Measurements from ENCODE around the gene CENPE.

The CENPE gene

GRCh38 chr4:103095080-103095479, 103.1 kb downstream of the CENPE start:
- Histone ChIP-seq H3K27ac (no peak overlapping the region), H3K79me2 (peaks cover 2% of the 10 kb centered on the region), H3K4me2 (ENCODE audit: low read length) (no peak overlapping the region), H3K27me3 (ENCODE audit: control insufficient read depth, insufficient read depth, low read length) (no peaks in the 10 kb centered on the region), H3K9ac (no peak overlapping the region), H2AFZ (no peak overlapping the region), H3K4me1 (no peaks in the 10 kb centered on the region), H3K36me3 (ENCODE audit: control insufficient read depth, insufficient read depth, low read length) (no peaks in the 10 kb centered on the region), H3K4me3 (ENCODE audit: low read depth, low read length) (no peak overlapping the region), H3K9me3 (ENCODE audit: control insufficient read depth, low read length) (no peaks in the 10 kb centered on the region)
- TF ChIP-seq CTCF (IDR thresholded peaks at IDR 0.05) = no peak

GRCh38 chr4:103092245-103092644, 105.9 kb downstream of the CENPE start:
- H3K4me1 ChIP-seq = no peaks in the 10 kb centered on the region
- no peaks in the 10 kb centered on the region for H3K79me2 ChIP-seq
- no peaks in the 10 kb centered on the region for H3K27me3 ChIP-seq (ENCODE audit: control insufficient read depth, insufficient read depth, low read length)
- no peaks in the 10 kb centered on the region for H3K36me3 ChIP-seq (ENCODE audit: control insufficient read depth, insufficient read depth, low read length)
- TF ChIP-seq CTCF (IDR thresholded peaks at IDR 0.05) = no peak
- no peak overlapping the region for H2AFZ ChIP-seq
- no peaks in the 10 kb centered on the region for H3K9me3 ChIP-seq (ENCODE audit: control insufficient read depth, low read length)
- no peak overlapping the region for H3K4me2 ChIP-seq (ENCODE audit: low read length)
- no peak overlapping the region for H3K27ac ChIP-seq
- H3K9ac ChIP-seq = no peak overlapping the region
- H3K4me3 ChIP-seq (ENCODE audit: low read depth, low read length) = no peak overlapping the region

GRCh38 chr4:103091601-103092223, 106.4 kb downstream of the CENPE start:
- Histone ChIP-seq H3K4me1 (no peaks in the 10 kb centered on the region), H3K79me2 (no peaks in the 10 kb centered on the region), H3K4me3 (ENCODE audit: low read depth, low read length) (no peak overlapping the region), H3K27ac (no peak overlapping the region), H3K9me3 (ENCODE audit: control insufficient read depth, low read length) (no peaks in the 10 kb centered on the region), H2AFZ (no peak overlapping the region), H3K27me3 (ENCODE audit: control insufficient read depth, insufficient read depth, low read length) (no peaks in the 10 kb centered on the region), H3K9ac (no peak overlapping the region), H3K4me2 (ENCODE audit: low read length) (no peak overlapping the region), H3K36me3 (ENCODE audit: control insufficient read depth, insufficient read depth, low read length) (no peaks in the 10 kb centered on the region)
- TF ChIP-seq CTCF (IDR thresholded peaks at IDR 0.05) = no peak

GRCh38 chr4:103089481-103089880, 108.7 kb downstream of the CENPE start:
- no peaks in the 10 kb centered on the region for H3K79me2 ChIP-seq
- no peak overlapping the region for H3K9ac ChIP-seq
- no peak for TF ChIP-seq CTCF (IDR thresholded peaks at IDR 0.05)
- H3K4me1 ChIP-seq = no peaks in the 10 kb centered on the region
- no peaks in the 10 kb centered on the region for H3K36me3 ChIP-seq (ENCODE audit: control insufficient read depth, insufficient read depth, low read length)
- no peak overlapping the region for H3K4me2 ChIP-seq (ENCODE audit: low read length)
- no peaks in the 10 kb centered on the region for H3K27me3 ChIP-seq (ENCODE audit: control insufficient read depth, insufficient read depth, low read length)
- H2AFZ ChIP-seq = no peak overlapping the region
- H3K27ac ChIP-seq = no peak overlapping the region
- no peak overlapping the region for H3K4me3 ChIP-seq (ENCODE audit: low read depth, low read length)
- no peaks in the 10 kb centered on the region for H3K9me3 ChIP-seq (ENCODE audit: control insufficient read depth, low read length)

- TF ChIP-seq CTCF (IDR thresholded peaks at IDR 0.05) = no peak
- Histone ChIP-seq H3K4me3 (ENCODE audit: low read depth, low read length) (no peak overlapping the region), H2AFZ (no peak overlapping the region), H3K36me3 (ENCODE audit: control insufficient read depth, insufficient read depth, low read length) (no peaks in the 10 kb centered on the region), H3K9ac (no peak overlapping the region), H3K79me2 (no peaks in the 10 kb centered on the region), H3K27ac (no peak overlapping the region), H3K27me3 (ENCODE audit: control insufficient read depth, insufficient read depth, low read length) (no peaks in the 10 kb centered on the region), H3K4me1 (no peaks in the 10 kb centered on the region), H3K9me3 (ENCODE audit: control insufficient read depth, low read length) (no peaks in the 10 kb centered on the region), H3K4me2 (ENCODE audit: low read length) (no peak overlapping the region)
Measured at GRCh38 chr4:103086551-103086950, 111.6 kb downstream of the CENPE start.

Data from parathyroid adenoma (tissue), 2 donors.